Endothelial cell of umbilical vein (primary cell): ENCODE measurements around the gene OPTN. TPM values are rescaled to one million over a fixed set of nuclear protein-coding genes. Genes with fewer than 3 reads are reported as not detected.

Source experiments
- BruUV-seq: library from RNA; stranded (reverse); fragments of 400-500 nt; replicated peaks from 2 replicates; lab custom pipeline; 2021; lab: Mats Ljungman, UMichigan
- CTCF ChIA-PET: fragments of 300-600, 350-600 bp; sonication (Branson Sonifier 250); formaldehyde crosslinking; loops from one replicate; lab custom pipeline; 2021; ENCODE audit warnings: antibody characterized with exemption, inconsistent platforms; lab: Charles Lee
- POLR2A ChIA-PET: fragments of 300-600, 350-600 bp; sonication (Branson Sonifier 250); formaldehyde crosslinking; loops from one replicate; lab custom pipeline; 2021; ENCODE audit warnings: antibody characterized with exemption, inconsistent platforms; lab: Charles Lee
- DNase-seq: peaks from one replicate; pipeline ENCODE4 v3.0.0-alpha.2; 2011; ENCODE audit warnings: low read depth, low spot score
- FAIRE-seq: peaks from 2 replicates; lab custom pipeline; 2011; peaks lifted over from hg19 to GRCh38; lab: Jason Lieb, UNC
- H2AFZ ChIP-seq: 2 replicates; pipeline ENCODE4 v1.6.0; 2012; ENCODE audit warnings: low read depth, low read length, control low read depth, inconsistent platforms
- H3K27ac ChIP-seq: 2 replicates; pipeline ENCODE4 v1.5.1; 2011; ENCODE audit warnings: low read depth, mild to moderate bottlenecking, control low read depth, low read length, moderate library complexity; ENCODE audit not compliant: insufficient read depth
- H3K27me3 ChIP-seq, 2 experiments: 2 replicates each; pipeline versions ENCODE4 v1.6.0 to v1.6.1; 2011; ENCODE audit warnings: low read length in 2 of 2, mixed read lengths in 1 of 2; ENCODE audit not compliant: control insufficient read depth in 2 of 2, insufficient read depth in 2 of 2
- H3K36me3 ChIP-seq, 2 experiments: 2 replicates in 1 of 2; 3 replicates in 1 of 2; pipeline ENCODE4 v1.5.1; 2011; ENCODE audit warnings: low read length in 2 of 2, mild to moderate bottlenecking in 1 of 2, moderate library complexity in 1 of 2; ENCODE audit not compliant: control insufficient read depth in 2 of 2, insufficient read depth in 2 of 2; ENCODE audit errors: extremely low read depth in 1 of 2
- H3K4me1 ChIP-seq: 3 replicates; pipeline ENCODE4 v1.5.1; 2011; ENCODE audit warnings: mild to moderate bottlenecking, low read length; ENCODE audit not compliant: control insufficient read depth, insufficient read depth; ENCODE audit errors: extremely low read depth
- H3K4me2 ChIP-seq: 2 replicates; pipeline ENCODE4 v1.6.1; 2011; ENCODE audit warnings: low read length, control low read depth, mixed read lengths; ENCODE audit not compliant: insufficient read depth
- H3K4me3 ChIP-seq, 3 experiments: fragments of 200-600 bp in 1 of 3; sonication (generic), shearing (Covaris generic) in 1 of 3; replicated peaks in 1 of 3; 2 replicates each; pipeline ENCODE4 v1.5.1; 2011 to 2016; ENCODE audit warnings: control low read depth in 3 of 3, low read length in 3 of 3, mild to moderate bottlenecking in 2 of 3, inconsistent platforms in 1 of 3, low read depth in 1 of 3, moderate library complexity in 1 of 3; ENCODE audit not compliant: insufficient read depth in 1 of 3
- H3K79me2 ChIP-seq: 2 replicates; pipeline ENCODE4 v1.6.0; 2012; ENCODE audit warnings: low read length, inconsistent platforms; ENCODE audit not compliant: control insufficient read depth, insufficient read depth
- H3K9ac ChIP-seq: replicated peaks from 2 replicates; pipeline ENCODE3; 2011; ENCODE audit warnings: low read length, control low read depth; ENCODE audit not compliant: insufficient read depth; ENCODE audit errors: extremely low read depth
- H3K9me1 ChIP-seq: replicated peaks from 3 replicates; pipeline ENCODE4 v1.6.0; 2011; ENCODE audit warnings: mild to moderate bottlenecking, low read length; ENCODE audit not compliant: control insufficient read depth, insufficient read depth; ENCODE audit errors: extremely low read depth
- H3K9me3 ChIP-seq: replicated peaks from 2 replicates; pipeline ENCODE4 v1.5.1; 2012; ENCODE audit warnings: low read length, inconsistent platforms; ENCODE audit not compliant: control insufficient read depth, insufficient read depth
- H4K20me1 ChIP-seq: replicated peaks from 2 replicates; pipeline ENCODE3; 2011; ENCODE audit warnings: mild to moderate bottlenecking, low read length; ENCODE audit not compliant: control insufficient read depth, insufficient read depth; ENCODE audit errors: extremely low read depth
- EZH2 ChIP-seq: IDR thresholded peaks from 2 replicates; pipeline ENCODE4 v1.6.1; 2012; ENCODE audit warnings: borderline replicate concordance, low read depth, mild to moderate bottlenecking, moderate library complexity, low read length, inconsistent platforms; ENCODE audit not compliant: severe bottlenecking
- FOS ChIP-seq: IDR thresholded peaks from 2 replicates; pipeline ENCODE4 v1.6.1; 2011; ENCODE audit warnings: mild to moderate bottlenecking, low read length, moderate library complexity, borderline replicate concordance; ENCODE audit not compliant: insufficient read depth
- POLR2A ChIP-seq: IDR thresholded peaks from 2 replicates; pipeline ENCODE4 v1.6.1; 2012; ENCODE audit warnings: low read depth, mild to moderate bottlenecking, control low read depth, low read length
- POLR2AphosphoS5 ChIP-seq: IDR thresholded peaks from 2 replicates; pipeline ENCODE4 v1.6.1; 2012; ENCODE audit warnings: low read depth, mild to moderate bottlenecking, control low read depth, low read length, moderate library complexity; ENCODE audit not compliant: insufficient read depth
- dilution Hi-C: fragments of 300-500 bp; cut with MboI; formaldehyde crosslinking; loops from one replicate; pipeline ENCODE4 v1.15.0; 2019; ENCODE audit warnings: low sequenced_read_pairs; ENCODE audit not compliant: extremely low pct_ligation_motif_present
- intact Hi-C: fragments of 100-400 bp; cut with micrococcal nuclease; formaldehyde crosslinking; loops from one replicate; pipeline ENCODE4 v1.10.0; 2022
- polyA plus RNA-seq, 4 experiments: library from polyadenylated mRNA; depleted of rRNA in 3 of 4; stranded (reverse) in 3 of 4; unstranded in 1 of 4; fragments of >200 nt; gene quantifications; 2 replicates each; pipeline versions ENCODE4 v1.2.1 to v1.2.3, GENCODE V29; 2011 to 2012; ENCODE audit warnings: missing spikeins in 1 of 4
- total RNA-seq: library from RNA; stranded (reverse); gene quantifications from 2 replicates; pipeline ENCODE4 v1.2.3, GENCODE V29; 2021
- TF ChIP-seq, protein P1 (sequence below), 2 donors: IDR thresholded peaks; 1 replicate in 1 of 2; 2 replicates in 1 of 2; pipeline ENCODE4 v1.5.1; 2011; ENCODE audit warnings: low read length in 2 of 2, mild to moderate bottlenecking in 2 of 2, moderate library complexity in 2 of 2, control low read depth in 1 of 2, inconsistent platforms in 1 of 2, low read depth in 1 of 2; ENCODE audit not compliant: insufficient read depth in 1 of 2; ENCODE audit errors: extremely low read depth in 1 of 2

OPTN gene
- total and polyA plus RNA-seq, 2 donors (not counting 3 experiments of a cell fraction or from before 2014, with no cell fraction given): 22.7 to 94.2 TPM

DNA sequence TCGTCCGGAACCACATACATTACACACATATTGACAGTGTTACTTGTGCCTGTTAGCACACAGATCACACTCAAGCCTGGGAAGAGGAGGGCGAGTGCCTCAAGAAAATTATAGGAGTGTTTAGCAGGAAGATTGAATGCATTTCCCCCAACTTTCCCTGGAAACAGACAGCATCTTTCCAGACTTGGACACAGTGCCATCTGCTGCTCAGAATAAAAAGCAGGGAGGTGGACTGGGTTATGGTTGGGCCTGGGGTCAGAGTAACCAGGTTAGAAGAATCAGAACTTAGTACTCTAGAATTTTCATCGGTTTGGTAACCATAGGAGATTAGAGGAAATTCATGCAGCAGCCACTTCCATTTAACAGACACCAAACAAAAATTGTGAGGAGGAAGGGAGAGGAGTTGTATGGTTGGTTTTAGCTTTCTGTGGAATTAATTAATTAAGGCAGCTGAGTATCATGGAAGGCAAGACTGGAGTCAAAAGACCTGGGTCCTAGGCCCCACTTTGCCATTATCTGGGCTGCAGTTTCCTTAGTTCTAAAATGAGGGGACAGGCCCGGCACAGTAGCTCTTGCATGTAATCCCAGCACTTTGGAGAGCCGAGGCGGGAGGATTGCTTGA, 43.4 kb upstream of the OPTN start:
- FAIRE-seq: peak; percentile 24
- Histone ChIP-seq H3K27ac (no peak overlapping the region), H3K4me2 (no peak overlapping the region), H3K36me3 (no peaks in the 10 kb centered on the region), H3K4me1 (no peaks in the 10 kb centered on the region), H3K79me2 (no peaks in the 10 kb centered on the region), H3K27me3 (no peaks in the 10 kb centered on the region), H3K9ac (no peak overlapping the region), H3K9me3 (no peaks in the 10 kb centered on the region), H2AFZ (no peak overlapping the region), H3K4me3 (no peak overlapping the region), H3K9me1 (no peaks in the 10 kb centered on the region), H4K20me1 (no peaks in the 10 kb centered on the region)
- CTCF ChIA-PET: interaction anchor here (0.7 to 3.9 kb wide), 11 partner anchors 8 to 842 kb away, joined by 3 to 22 read pairs (median 4); no protein-coding TSS in a partner anchor
- dilution Hi-C loops: no loop called here
- DNase-seq: peak; percentile 22
- no peak for TF ChIP-seq FOS
- TF ChIP-seq EZH2: no peak
- TF ChIP-seq, protein P1, sequence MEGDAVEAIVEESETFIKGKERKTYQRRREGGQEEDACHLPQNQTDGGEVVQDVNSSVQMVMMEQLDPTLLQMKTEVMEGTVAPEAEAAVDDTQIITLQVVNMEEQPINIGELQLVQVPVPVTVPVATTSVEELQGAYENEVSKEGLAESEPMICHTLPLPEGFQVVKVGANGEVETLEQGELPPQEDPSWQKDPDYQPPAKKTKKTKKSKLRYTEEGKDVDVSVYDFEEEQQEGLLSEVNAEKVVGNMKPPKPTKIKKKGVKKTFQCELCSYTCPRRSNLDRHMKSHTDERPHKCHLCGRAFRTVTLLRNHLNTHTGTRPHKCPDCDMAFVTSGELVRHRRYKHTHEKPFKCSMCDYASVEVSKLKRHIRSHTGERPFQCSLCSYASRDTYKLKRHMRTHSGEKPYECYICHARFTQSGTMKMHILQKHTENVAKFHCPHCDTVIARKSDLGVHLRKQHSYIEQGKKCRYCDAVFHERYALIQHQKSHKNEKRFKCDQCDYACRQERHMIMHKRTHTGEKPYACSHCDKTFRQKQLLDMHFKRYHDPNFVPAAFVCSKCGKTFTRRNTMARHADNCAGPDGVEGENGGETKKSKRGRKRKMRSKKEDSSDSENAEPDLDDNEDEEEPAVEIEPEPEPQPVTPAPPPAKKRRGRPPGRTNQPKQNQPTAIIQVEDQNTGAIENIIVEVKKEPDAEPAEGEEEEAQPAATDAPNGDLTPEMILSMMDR (IDR thresholded peaks at IDR 0.05; ENCODE audit: extremely low read depth in 1 of 2, insufficient read depth in 1 of 2, low read depth in 1 of 2, low read length in 2 of 2): peak; percentile 15 to 38
- no peak for TF ChIP-seq POLR2A
- no peak for TF ChIP-seq POLR2AphosphoS5
- BruUV-seq: no TSS peak
- intact Hi-C loops: loop anchor here (2.0 to 5.0 kb wide), 2 partner anchors 154 to 274 kb away; no protein-coding TSS in a partner anchor
- POLR2A ChIA-PET: no interaction called here
